Parathyroid adenoma (tissue), 2 donors: ENCODE measurements around the gene SPATA13.

ENCODE experiments used
- H2AFZ ChIP-seq: fragments of 300-600 bp; sonication (generic); one replicate; pipeline ENCODE4 v1.7.0; 2017; ENCODE audit warnings: antibody characterized with exemption, mild to moderate bottlenecking
- H3K27ac ChIP-seq: fragments of 300-600 bp; sonication (generic); one replicate; pipeline ENCODE4 v1.7.0; 2017
- H3K27me3 ChIP-seq: fragments of 300-600 bp; sonication (generic); one replicate; pipeline ENCODE4 v1.7.0; 2017; ENCODE audit warnings: low read length; ENCODE audit not compliant: control insufficient read depth, insufficient read depth
- H3K36me3 ChIP-seq: fragments of 300-600 bp; sonication (generic); one replicate; pipeline ENCODE4 v1.7.0; 2017; ENCODE audit warnings: low read length; ENCODE audit not compliant: control insufficient read depth, insufficient read depth
- H3K4me1 ChIP-seq: fragments of 300-600 bp; sonication (generic); one replicate; pipeline ENCODE4 v1.7.0; 2017; ENCODE audit warnings: control low read depth
- H3K4me2 ChIP-seq: fragments of 300-600 bp; sonication (generic); one replicate; pipeline ENCODE4 v1.7.0; 2017; ENCODE audit warnings: low read length
- H3K4me3 ChIP-seq: fragments of 300-600 bp; sonication (generic); one replicate; pipeline ENCODE4 v1.7.0; 2017; ENCODE audit warnings: low read depth, low read length
- H3K79me2 ChIP-seq: fragments of 300-600 bp; sonication (generic); one replicate; pipeline ENCODE4 v1.7.0; 2017; ENCODE audit warnings: control low read depth
- H3K9ac ChIP-seq: fragments of 300-600 bp; sonication (generic); one replicate; pipeline ENCODE4 v1.7.0; 2017; ENCODE audit warnings: mild to moderate bottlenecking
- H3K9me3 ChIP-seq: fragments of 300-600 bp; sonication (generic); one replicate; pipeline ENCODE4 v1.7.0; 2017; ENCODE audit warnings: low read length; ENCODE audit not compliant: control insufficient read depth
- CTCF ChIP-seq: fragments of 300-600 bp; sonication (generic); IDR thresholded peaks from one replicate; pipeline ENCODE4 v1.7.0; 2017; ENCODE audit warnings: antibody characterized with exemption, mild to moderate bottlenecking
- donor health status: primary hyperparathyroidism.

The SPATA13 gene

GRCh38 chr13:24217601-24218281 is 57.2 kb downstream of the SPATA13 start:
- H2AFZ ChIP-seq, result no peak overlapping the region
- TF ChIP-seq CTCF, result no peak
- no peaks in the 10 kb centered on the region for H3K9me3 ChIP-seq
- peaks cover 9% of the 10 kb centered on the region for H3K4me1 ChIP-seq
- H3K36me3 ChIP-seq, result no peaks in the 10 kb centered on the region
- no peaks in the 10 kb centered on the region for H3K27me3 ChIP-seq
- H3K9ac ChIP-seq, result no peak overlapping the region
- no peak overlapping the region for H3K27ac ChIP-seq
- no peak overlapping the region for H3K4me2 ChIP-seq
- no peaks in the 10 kb centered on the region for H3K79me2 ChIP-seq
- no peak overlapping the region for H3K4me3 ChIP-seq

- H3K4me2 ChIP-seq, result no peak overlapping the region
- H3K36me3 ChIP-seq, result no peaks in the 10 kb centered on the region
- no peak overlapping the region for H2AFZ ChIP-seq
- H3K27me3 ChIP-seq, result no peaks in the 10 kb centered on the region
- H3K4me1 ChIP-seq, result peaks cover 9% of the 10 kb centered on the region
- no peak overlapping the region for H3K9ac ChIP-seq
- no peak for TF ChIP-seq CTCF
- H3K79me2 ChIP-seq, result peaks cover 1% of the 10 kb centered on the region
- no peaks in the 10 kb centered on the region for H3K9me3 ChIP-seq
- no peak overlapping the region for H3K4me3 ChIP-seq
- no peak overlapping the region for H3K27ac ChIP-seq
Observed at GRCh38 chr13:24218338-24218737, 57.8 kb downstream of the SPATA13 start.

GRCh38 chr13:24218977-24219376 is 58.5 kb downstream of the SPATA13 start:
- no peaks in the 10 kb centered on the region for H3K36me3 ChIP-seq
- no peak overlapping the region for H3K4me3 ChIP-seq
- peaks cover 9% of the 10 kb centered on the region for H3K4me1 ChIP-seq
- H2AFZ ChIP-seq, result no peak overlapping the region
- no peak for TF ChIP-seq CTCF
- H3K27ac ChIP-seq, result no peak overlapping the region
- no peak overlapping the region for H3K4me2 ChIP-seq
- H3K9me3 ChIP-seq, result no peaks in the 10 kb centered on the region
- no peaks in the 10 kb centered on the region for H3K27me3 ChIP-seq
- H3K9ac ChIP-seq, result no peak overlapping the region
- H3K79me2 ChIP-seq, result peaks cover 3% of the 10 kb centered on the region

- Histone ChIP-seq H3K4me2 (no peak overlapping the region), H2AFZ (no peak overlapping the region), H3K36me3 (no peaks in the 10 kb centered on the region), H3K9me3 (no peaks in the 10 kb centered on the region), H3K9ac (no peak overlapping the region), H3K27me3 (no peaks in the 10 kb centered on the region), H3K4me3 (no peak overlapping the region), H3K4me1 (peaks cover 9% of the 10 kb centered on the region), H3K79me2 (peaks cover 3% of the 10 kb centered on the region), H3K27ac (no peak overlapping the region)
- peak; percentile 60 for TF ChIP-seq CTCF
Observed at GRCh38 chr13:24220086-24220703, 59.7 kb downstream of the SPATA13 start.

GRCh38 chr13:24221007-24221406 is 60.5 kb downstream of the SPATA13 start:
- peaks cover 3% of the 10 kb centered on the region for H3K79me2 ChIP-seq
- H3K9me3 ChIP-seq, result no peaks in the 10 kb centered on the region
- H3K9ac ChIP-seq, result no peak overlapping the region
- TF ChIP-seq CTCF, result no peak
- no peak overlapping the region for H2AFZ ChIP-seq
- no peaks in the 10 kb centered on the region for H3K36me3 ChIP-seq
- H3K27me3 ChIP-seq, result no peaks in the 10 kb centered on the region
- H3K4me3 ChIP-seq, result no peak overlapping the region
- H3K4me1 ChIP-seq, result peaks cover 4% of the 10 kb centered on the region
- H3K4me2 ChIP-seq, result no peak overlapping the region
- H3K27ac ChIP-seq, result no peak overlapping the region
